Measurements from ENCODE around the gene PPP1R12C. TPM values are rescaled to one million over a fixed set of nuclear protein-coding genes. Genes with fewer than 3 reads are reported as not detected.

PPP1R12C gene
- total RNA-seq, 1 donor from 2014 or later: 21.8 TPM

DNA sequence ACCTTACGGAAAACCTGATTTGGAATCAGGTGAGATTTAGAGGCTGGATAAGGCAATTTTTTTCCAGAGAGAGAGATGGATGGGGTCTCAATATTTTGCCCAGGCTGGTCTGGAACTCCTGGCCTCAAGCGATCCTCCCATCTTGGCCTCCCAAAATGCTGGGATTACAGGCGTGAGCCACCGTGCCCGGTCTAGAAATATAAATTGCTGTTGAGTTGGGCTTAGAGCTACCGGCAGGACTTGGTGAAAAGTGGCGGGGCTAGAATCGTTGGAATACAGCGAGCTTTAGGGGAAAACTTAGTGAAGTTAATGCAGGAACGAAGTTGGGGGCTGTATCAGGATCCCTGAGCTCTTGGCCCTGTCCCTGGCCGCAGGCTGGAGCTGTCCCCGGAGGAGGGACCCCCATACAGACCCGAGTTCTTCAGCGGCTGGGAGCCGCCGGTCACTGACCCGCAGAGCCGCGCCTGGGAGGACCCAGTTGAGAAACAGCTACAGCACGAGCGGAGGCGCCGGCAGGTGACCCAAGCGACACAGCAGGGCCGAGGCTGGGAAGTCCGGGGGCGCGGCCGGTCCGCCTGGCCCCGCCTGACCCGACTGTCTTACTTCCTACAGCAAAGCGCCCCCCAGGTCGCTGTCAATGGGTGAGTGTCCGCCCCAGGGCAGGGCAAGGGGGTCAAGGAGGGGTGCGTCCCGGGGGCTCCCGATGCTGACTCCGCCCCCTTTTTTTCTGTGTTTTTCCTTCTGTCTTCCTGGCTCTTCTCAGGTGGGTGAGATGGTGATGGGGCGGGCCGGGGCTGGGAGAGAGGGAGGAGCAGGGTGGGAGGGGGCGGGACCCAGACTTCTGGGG, 34.2 kb downstream of the PPP1R12C start:
- Mint-ChIP-seq H3K36me3 (no peaks in the 10 kb centered on the region), H3K27ac (no peak overlapping the region), H3K4me1 (peaks cover 46% of the 10 kb centered on the region), H3K4me3 (peak overlapping the region; percentile 83), H3K27me3 (ENCODE audit: insufficient read depth, low read depth) (peaks cover 60% of the 10 kb centered on the region), H3K9me3 (peaks cover 7% of the 10 kb centered on the region)
- Histone ChIP-seq H3K27ac (no peak overlapping the region), H3K4me2 (no peak overlapping the region), H3K27me3 (peaks cover 75% of the 10 kb centered on the region), H3K4me1 (peaks cover 13% of the 10 kb centered on the region), H3K79me2 (ENCODE audit: low read depth) (peaks cover 3% of the 10 kb centered on the region), H3K4me3 (no peak overlapping the region), H3F3A (ENCODE audit: low read depth) (peaks cover 55% of the 10 kb centered on the region), H4K20me1 (ENCODE audit: low read depth) (peaks cover 43% of the 10 kb centered on the region), H3K36me3 (no peaks in the 10 kb centered on the region), H3K9me3 (ENCODE audit: low read depth) (no peaks in the 10 kb centered on the region), H2AFZ (replicated peaks) (no peak overlapping the region), H3K9ac (no peak overlapping the region)
- TF ChIP-seq EZH2 (IDR thresholded peaks at IDR 0.05) (no peak), EZH2phosphoT487 (IDR thresholded peaks at IDR 0.05) (no peak), CTCF (IDR thresholded peaks at IDR 0.05) (no peak)
- no peak for DNase-seq (ENCODE audit: low spot score)

GRCh38 chr19:55082020-55082851, 35.2 kb downstream of the PPP1R12C start:
- Histone ChIP-seq H3F3A (ENCODE audit: low read depth) (peaks cover 46% of the 10 kb centered on the region), H3K36me3 (no peaks in the 10 kb centered on the region), H3K9me3 (ENCODE audit: low read depth) (no peaks in the 10 kb centered on the region), H3K27ac (no peak overlapping the region), H4K20me1 (ENCODE audit: low read depth) (peaks cover 40% of the 10 kb centered on the region), H2AFZ (replicated peaks) (no peak overlapping the region), H3K9ac (no peak overlapping the region), H3K4me1 (peaks cover 7% of the 10 kb centered on the region), H3K4me3 (peak overlapping the region; percentile 50), H3K79me2 (ENCODE audit: low read depth) (no peaks in the 10 kb centered on the region), H3K4me2 (peak overlapping the region; percentile 75), H3K27me3 (peaks cover 84% of the 10 kb centered on the region)
- no peak overlapping the region for H3K27ac Mint-ChIP-seq
- H3K27me3 Mint-ChIP-seq (ENCODE audit: insufficient read depth, low read depth): peaks cover 58% of the 10 kb centered on the region
- peak overlapping the region; percentile 83 for H3K4me3 Mint-ChIP-seq
- TF ChIP-seq EZH2 (IDR thresholded peaks at IDR 0.05) (peak; percentile 69), EZH2phosphoT487 (IDR thresholded peaks at IDR 0.05) (peak; percentile 72), CTCF (IDR thresholded peaks at IDR 0.05) (no peak)
- H3K4me1 Mint-ChIP-seq: peaks cover 37% of the 10 kb centered on the region
- peaks cover 7% of the 10 kb centered on the region for H3K9me3 Mint-ChIP-seq
- H3K36me3 Mint-ChIP-seq: no peaks in the 10 kb centered on the region
- DNase-seq (ENCODE audit: low spot score): peak; percentile 72

GRCh38 chr19:55081770-55082019, 35.7 kb downstream of the PPP1R12C start:
- peaks cover 89% of the 10 kb centered on the region for H3K27me3 ChIP-seq

More at GRCh38 chr19:55081770-55082019, 35.7 kb downstream of the PPP1R12C start:
- H2AFZ ChIP-seq (replicated peaks): no peak overlapping the region
- H3K4me1 ChIP-seq: peaks cover 7% of the 10 kb centered on the region
- no peak overlapping the region for H3K9ac ChIP-seq
- DNase-seq (ENCODE audit: low spot score): no peak
- no peaks in the 10 kb centered on the region for H3K36me3 ChIP-seq
- H3K4me3 ChIP-seq: peak overlapping the region; percentile 50
- H3K36me3 Mint-ChIP-seq: no peaks in the 10 kb centered on the region
- peak overlapping the region; percentile 84 for H3K4me3 Mint-ChIP-seq
- peaks cover 37% of the 10 kb centered on the region for H3K4me1 Mint-ChIP-seq
- H3K27ac ChIP-seq: no peak overlapping the region
- peaks cover 40% of the 10 kb centered on the region for H4K20me1 ChIP-seq (ENCODE audit: low read depth)
- no peaks in the 10 kb centered on the region for H3K9me3 ChIP-seq (ENCODE audit: low read depth)
- H3K4me2 ChIP-seq: peak overlapping the region; percentile 75
- H3K79me2 ChIP-seq (ENCODE audit: low read depth): no peaks in the 10 kb centered on the region
- peaks cover 7% of the 10 kb centered on the region for H3K9me3 Mint-ChIP-seq
- TF ChIP-seq CTCF (IDR thresholded peaks at IDR 0.05) (no peak), EZH2 (IDR thresholded peaks at IDR 0.05) (peak; percentile 68)
- peaks cover 62% of the 10 kb centered on the region for H3K27me3 Mint-ChIP-seq (ENCODE audit: insufficient read depth, low read depth)
- H3K27ac Mint-ChIP-seq: no peak overlapping the region
- H3F3A ChIP-seq (ENCODE audit: low read depth): peaks cover 43% of the 10 kb centered on the region

All from neural progenitor cell (in vitro differentiated cells).